MCF 10A (cell line): ENCODE measurements around the gene SLC7A1. TPM values are rescaled to one million over a fixed set of nuclear protein-coding genes. Genes with fewer than 3 reads are reported as not detected.
A peak's percentile ranks its signal among the peaks of the same experiment; 100 is the strongest.

ENCODE experiments used
- BruUV-seq: library from RNA; stranded (reverse); fragments of 400-500 nt; replicated peaks from 2 replicates; lab custom pipeline; 2021; lab: Mats Ljungman, UMichigan
- CTCF ChIA-PET: fragments of 300-600 bp; sonication (Branson Sonifier 250); formaldehyde crosslinking; extraction: SDS; loops from one replicate; lab custom pipeline; 2021; ENCODE audit warnings: antibody characterized with exemption, inconsistent platforms; lab: Yijun Ruan, JAX
- POLR2A ChIA-PET: fragments of 300-600, 350-650 bp; sonication (Branson Sonifier 250); formaldehyde crosslinking; extraction: SDS; loops from one replicate; lab custom pipeline; 2020; ENCODE audit warnings: antibody characterized with exemption, inconsistent platforms; lab: Yijun Ruan, JAX
- DNase-seq: peaks from one replicate; pipeline ENCODE4 v3.0.0-alpha.2; 2018; ENCODE audit not compliant: unreplicated experiment
- H3K27ac Mint-ChIP-seq: one replicate; pipeline ENCODE4 v1.8.0; 2022; ENCODE audit warnings: mild to moderate bottlenecking, low read depth, mixed read lengths; ENCODE audit not compliant: unreplicated experiment
- H3K27me3 Mint-ChIP-seq: one replicate; pipeline ENCODE4 v1.8.0; 2022; ENCODE audit warnings: mixed read lengths; ENCODE audit not compliant: insufficient read depth, unreplicated experiment
- H3K36me3 Mint-ChIP-seq: one replicate; pipeline ENCODE4 v1.8.0; 2022; ENCODE audit warnings: mild to moderate bottlenecking, moderate library complexity, mixed read lengths; ENCODE audit not compliant: insufficient read depth, unreplicated experiment
- H3K4me1 Mint-ChIP-seq: one replicate; pipeline ENCODE4 v1.8.0; 2022; ENCODE audit warnings: mixed read lengths; ENCODE audit not compliant: insufficient read depth, unreplicated experiment
- H3K4me3 Mint-ChIP-seq: one replicate; pipeline ENCODE4 v1.8.0; 2022; ENCODE audit warnings: mild to moderate bottlenecking, moderate library complexity, mixed read lengths; ENCODE audit not compliant: unreplicated experiment
- H3K9me3 Mint-ChIP-seq: one replicate; pipeline ENCODE4 v1.8.0; 2022; ENCODE audit warnings: mixed read lengths; ENCODE audit not compliant: unreplicated experiment
- intact Hi-C: fragments of 100-400 bp; cut with micrococcal nuclease; formaldehyde crosslinking; loops from 2 replicates; pipeline ENCODE4 v1.14.1; 2022
- total RNA-seq: library from RNA; stranded (reverse); gene quantifications from 2 replicates; pipeline ENCODE4 v1.2.3, GENCODE V29; 2022
- TF ChIP-seq, protein P1 (sequence below): fragments of 200-600 bp; IDR thresholded peaks from one replicate; pipeline ENCODE4 v1.8.0; 2022; ENCODE audit warnings: antibody characterized with exemption, mild to moderate bottlenecking; ENCODE audit not compliant: unreplicated experiment

Gene SLC7A1
- total RNA-seq, 1 experiment from 2014 or later = 194 TPM

DNA sequence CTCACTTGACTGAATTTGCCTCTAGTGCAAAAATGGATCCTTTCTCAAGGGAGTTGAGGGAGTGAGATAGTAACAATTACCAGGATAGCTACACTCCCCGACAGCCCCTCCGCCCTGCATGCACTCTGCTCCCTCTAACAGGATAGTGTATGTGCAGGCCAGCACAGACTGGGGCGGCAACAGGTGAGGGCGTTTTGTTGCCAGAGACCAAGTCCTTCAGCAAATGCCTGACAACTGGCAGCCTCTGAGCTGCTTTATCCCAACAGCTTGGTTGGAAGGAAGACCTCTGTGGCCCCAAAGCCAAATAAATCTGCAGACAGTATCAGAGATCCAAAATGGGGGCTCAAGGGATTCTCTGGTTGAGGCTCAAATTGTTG, 86.6 kb downstream of the SLC7A1 start:
- intact Hi-C loops = loop anchor here (1.0 kb wide), 2 partner anchors 199 to 606 kb away; no protein-coding TSS in a partner anchor
- no TSS peak for BruUV-seq

DNA sequence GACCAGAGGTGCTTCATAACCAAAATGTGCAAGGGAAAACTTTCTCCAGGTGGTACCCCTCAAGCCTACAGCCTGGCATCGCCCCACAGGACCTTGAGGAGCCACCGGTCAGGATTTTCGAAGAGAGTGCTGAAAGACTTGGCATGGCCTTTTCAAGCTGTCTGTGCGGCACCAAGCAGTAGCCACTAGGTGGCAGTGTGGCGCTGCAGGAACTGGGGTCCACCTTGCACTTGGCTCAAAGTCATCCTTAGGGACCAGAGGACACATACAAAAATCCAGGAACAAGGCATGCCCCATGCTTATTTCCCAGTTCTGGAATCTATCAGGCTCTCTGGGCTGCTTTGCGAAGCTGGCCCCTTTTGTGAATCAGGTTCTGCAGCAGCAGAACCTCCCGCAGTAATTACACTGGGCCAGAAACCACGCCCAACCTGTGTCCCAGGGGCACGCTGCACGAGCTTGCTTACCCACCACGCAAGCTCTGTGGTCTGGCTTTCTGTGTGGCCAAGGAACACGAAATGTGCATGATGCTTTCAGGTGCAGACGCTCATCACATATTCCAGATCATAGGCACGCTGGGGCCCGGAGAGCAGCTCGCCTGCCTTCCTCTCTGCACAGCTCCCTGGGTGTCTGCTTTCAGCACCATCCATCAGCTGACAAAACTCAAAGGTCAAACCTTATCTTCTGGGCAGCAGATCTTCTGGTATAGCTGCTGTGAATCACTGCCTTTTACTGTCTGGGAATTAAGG, 87.2 kb downstream of the SLC7A1 start:
- no peaks in the 10 kb centered on the region for H3K27me3 Mint-ChIP-seq

More for the DNA sequence above, 86.6 kb downstream of the SLC7A1 start:
- DNase-seq = no peak
- POLR2A ChIA-PET = interaction anchor here (0.5 to 1.9 kb wide), 8 partner anchors 56 to 1856 kb away, joined by 3 to 8 read pairs (median 4); no protein-coding TSS in a partner anchor
- TF ChIP-seq, protein P1, sequence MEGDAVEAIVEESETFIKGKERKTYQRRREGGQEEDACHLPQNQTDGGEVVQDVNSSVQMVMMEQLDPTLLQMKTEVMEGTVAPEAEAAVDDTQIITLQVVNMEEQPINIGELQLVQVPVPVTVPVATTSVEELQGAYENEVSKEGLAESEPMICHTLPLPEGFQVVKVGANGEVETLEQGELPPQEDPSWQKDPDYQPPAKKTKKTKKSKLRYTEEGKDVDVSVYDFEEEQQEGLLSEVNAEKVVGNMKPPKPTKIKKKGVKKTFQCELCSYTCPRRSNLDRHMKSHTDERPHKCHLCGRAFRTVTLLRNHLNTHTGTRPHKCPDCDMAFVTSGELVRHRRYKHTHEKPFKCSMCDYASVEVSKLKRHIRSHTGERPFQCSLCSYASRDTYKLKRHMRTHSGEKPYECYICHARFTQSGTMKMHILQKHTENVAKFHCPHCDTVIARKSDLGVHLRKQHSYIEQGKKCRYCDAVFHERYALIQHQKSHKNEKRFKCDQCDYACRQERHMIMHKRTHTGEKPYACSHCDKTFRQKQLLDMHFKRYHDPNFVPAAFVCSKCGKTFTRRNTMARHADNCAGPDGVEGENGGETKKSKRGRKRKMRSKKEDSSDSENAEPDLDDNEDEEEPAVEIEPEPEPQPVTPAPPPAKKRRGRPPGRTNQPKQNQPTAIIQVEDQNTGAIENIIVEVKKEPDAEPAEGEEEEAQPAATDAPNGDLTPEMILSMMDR = no peak
- Mint-ChIP-seq H3K4me3 (no peak overlapping the region), H3K36me3 (peaks cover 41% of the 10 kb centered on the region), H3K27me3 (no peaks in the 10 kb centered on the region), H3K27ac (no peak overlapping the region), H3K4me1 (no peaks in the 10 kb centered on the region), H3K9me3 (no peaks in the 10 kb centered on the region)
- CTCF ChIA-PET = interaction anchor here (0.5 to 5.9 kb wide), 40 partner anchors 9 to 710 kb away, joined by 3 to 127 read pairs (median 5); partner anchors contain the start of genes SLC7A1 and UBL3

DNA sequence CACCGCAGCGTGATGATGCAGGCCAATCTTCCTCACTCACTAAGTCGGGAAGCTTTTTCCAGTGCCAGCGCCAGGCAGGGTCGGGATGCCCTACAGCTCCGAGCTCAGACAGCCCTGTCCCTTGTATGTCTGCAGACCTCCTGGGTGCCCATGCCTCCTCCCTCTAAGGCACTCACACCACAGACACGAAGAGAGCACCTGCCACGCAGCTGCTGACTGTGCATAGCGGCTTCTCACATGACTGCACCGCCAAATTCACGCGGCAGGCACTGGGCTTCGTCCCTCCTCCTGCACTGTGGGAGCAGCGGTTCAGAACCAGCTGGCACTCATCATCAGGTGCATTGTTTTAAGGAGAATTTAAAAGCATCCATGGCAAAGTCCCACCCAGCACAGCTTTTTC, 88.1 kb downstream of the SLC7A1 start:
- TF ChIP-seq, protein P1 = no peak
- ChIA-PET POLR2A (interaction anchor here (1.1 to 1.9 kb wide), 5 partner anchors 8 to 336 kb away, joined by 3 to 8 read pairs (median 4); no protein-coding TSS in a partner anchor), CTCF (interaction anchor here (0.8 to 5.9 kb wide), 27 partner anchors 9 to 608 kb away, joined by 3 to 127 read pairs (median 6); partner anchors contain the start of gene SLC7A1)
- intact Hi-C loops = no loop called here
- Mint-ChIP-seq H3K4me1 (no peaks in the 10 kb centered on the region), H3K9me3 (no peaks in the 10 kb centered on the region), H3K4me3 (no peak overlapping the region), H3K27ac (no peak overlapping the region), H3K36me3 (peaks cover 31% of the 10 kb centered on the region), H3K27me3 (no peaks in the 10 kb centered on the region)
- no peak for DNase-seq
- BruUV-seq = no TSS peak

More for the DNA sequence above, 87.2 kb downstream of the SLC7A1 start:
- no peak overlapping the region for H3K27ac Mint-ChIP-seq
- H3K36me3 Mint-ChIP-seq = peaks cover 41% of the 10 kb centered on the region
- no peak overlapping the region for H3K4me3 Mint-ChIP-seq
- no peaks in the 10 kb centered on the region for H3K4me1 Mint-ChIP-seq
- TF ChIP-seq, protein P1 = peak; percentile 86
- POLR2A ChIA-PET = interaction anchor here (0.5 to 1.9 kb wide), 11 partner anchors 23 to 1855 kb away, joined by 3 to 8 read pairs (median 3); no protein-coding TSS in a partner anchor
- no peaks in the 10 kb centered on the region for H3K9me3 Mint-ChIP-seq
- DNase-seq = peak; percentile 74
- CTCF ChIA-PET = interaction anchor here (0.5 to 5.9 kb wide), 50 partner anchors 8 to 1365 kb away, joined by 3 to 127 read pairs (median 4); partner anchors contain the start of gene SLC7A1
- BruUV-seq = no TSS peak
- intact Hi-C loops = loop anchor here (1.0 kb wide), 2 partner anchors 200 to 607 kb away; no protein-coding TSS in a partner anchor

DNA sequence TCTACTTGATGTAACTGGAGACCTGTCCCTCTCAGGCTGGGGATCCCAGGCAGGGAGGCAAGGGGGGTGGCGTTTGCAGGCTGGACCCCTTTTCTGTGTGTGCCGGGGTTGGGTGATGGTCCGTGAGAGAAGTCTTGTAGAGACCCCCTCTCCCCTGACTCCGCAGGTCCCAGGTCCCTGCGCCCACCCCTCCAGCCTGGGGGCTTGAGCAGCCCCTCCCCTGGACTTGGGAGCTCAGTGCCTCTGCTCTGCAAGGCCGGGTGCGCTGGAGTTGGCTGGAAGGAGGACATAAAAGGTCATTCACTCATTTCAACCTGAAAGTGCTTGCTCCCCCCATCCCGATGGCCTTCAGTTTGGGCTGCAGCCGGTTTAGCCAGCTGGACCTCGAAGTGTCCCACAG, 89.5 kb downstream of the SLC7A1 start:
- Mint-ChIP-seq H3K27ac (no peak overlapping the region), H3K4me1 (no peaks in the 10 kb centered on the region), H3K9me3 (no peaks in the 10 kb centered on the region), H3K27me3 (no peaks in the 10 kb centered on the region), H3K4me3 (no peak overlapping the region), H3K36me3 (peaks cover 17% of the 10 kb centered on the region)
- ChIA-PET POLR2A (interaction anchor here (0.6 kb wide), 1 partner anchor 199 kb away, joined by 3 read pairs; no protein-coding TSS in a partner anchor), CTCF (interaction anchor here (0.6 to 5.9 kb wide), 6 partner anchors 9 to 606 kb away, joined by 3 to 127 read pairs (median 6); no protein-coding TSS in a partner anchor)
- no peak for DNase-seq
- TF ChIP-seq, protein P1 = no peak
- BruUV-seq = no TSS peak
- intact Hi-C loops = no loop called here
